ENCODE results near the gene NOLC1. TPM values are rescaled to one million over a fixed set of nuclear protein-coding genes. Genes with fewer than 3 reads are reported as not detected.

The NOLC1 gene
- total and polyA plus RNA-seq, 2 of the 13 experiments (the other 11 are each of a cell fraction or from before 2014, with no cell fraction given) = 50.6 to 81.0 TPM

- no TSS peak for BruUV-seq (replicated peaks)
- Histone ChIP-seq H3K4me1 (ENCODE audit: insufficient read depth, low read length) (0 out of 2 replicates have a peak, but pooled peaks cover 4% of the 10 kb centered on the region), H4K20me1 (ENCODE audit: insufficient read depth, low read length) (no peaks in the 10 kb centered on the region), H3K4me3 (replicated peaks in 1 of 3; ENCODE audit: insufficient read depth in 1 of 3, low read depth in 2 of 3, low read length in 3 of 3) (no peak overlapping the region), H3K36me3 (replicated peaks in 1 of 2; ENCODE audit: control insufficient read depth in 1 of 2, insufficient read depth in 2 of 2, low read length in 2 of 2) (no peaks in the 10 kb centered on the region), H3K27me3 (ENCODE audit: control insufficient read depth in 1 of 2, insufficient read depth in 2 of 2, low read length in 2 of 2) (peaks cover 0 to 5% of the 10 kb centered on the region in 2 experiments; a peak in 2 of 5 replicates), H3K4me2 (ENCODE audit: low read depth, low read length) (no peak overlapping the region), H3K79me2 (ENCODE audit: insufficient read depth, low read length) (no peaks in the 10 kb centered on the region), H3K9ac (ENCODE audit: insufficient read depth, low read depth, low read length) (no peak overlapping the region), H3K9me3 (ENCODE audit: low read length) (peaks cover 9% of the 10 kb centered on the region), H2AFZ (ENCODE audit: low read length) (no peak overlapping the region), H3K27ac (ENCODE audit: extremely low read length, insufficient read depth, low read length) (no peak overlapping the region)
- intact Hi-C loops (cut with micrococcal nuclease; ENCODE audit: unreplicated experiment) = no loop called here
- ChIA-PET CTCF (ENCODE audit: low intra/inter-chr PET ratio, low total read pairs) (no interaction called here), POLR2A (no interaction called here)
- FAIRE-seq (no peak), ATAC-seq (no peak), DNase-seq (ENCODE audit: low spot score) (no peak)
- in situ Hi-C loops (cut with HindIII; ENCODE audit: extremely low pct_ligation_motif_present, low pct_unique_long_range_greater_than_20kb) = no loop called here
- 19% methylated on average over 2 of the region's 2 CpGs for WGBS (ENCODE audit: low lambda C conversion rate)
- TF ChIP-seq GZF1 (CRISPR knock-in tag; IDR thresholded peaks at IDR 0.05) (no peak), CCAR2 (optimal IDR thresholded peaks at IDR 0.05; ENCODE audit: low read depth, low read length) (no peak)
These were observed 44.7 kb downstream of the NOLC1 start for GRCh38 chr10:102196893-102197292.

- ChIA-PET POLR2A (no interaction called here), CTCF (ENCODE audit: low intra/inter-chr PET ratio, low total read pairs) (no interaction called here)
- H3K36me3 ChIP-seq (replicated peaks in 1 of 2; ENCODE audit: control insufficient read depth in 1 of 2, insufficient read depth in 2 of 2, low read length in 2 of 2) = no peaks in the 10 kb centered on the region
- TF ChIP-seq CEBPB (IDR thresholded peaks at IDR 0.05; ENCODE audit: borderline replicate concordance, low read depth, low read length) (peak; percentile 22; the same call in 1 of the 2 replicates), GMEB2 (CRISPR knock-in tag; IDR thresholded peaks at IDR 0.05; ENCODE audit: low read depth) (no peak), RORA (CRISPR knock-in tag; IDR thresholded peaks at IDR 0.05) (no peak), FOXA3 (CRISPR knock-in tag; IDR thresholded peaks at IDR 0.05) (peak; percentile 8; the same call in 1 of the 2 replicates)
- peaks cover 0 to 5% of the 10 kb centered on the region in 2 experiments; a peak in 2 of 5 replicates for H3K27me3 ChIP-seq (ENCODE audit: control insufficient read depth in 1 of 2, insufficient read depth in 2 of 2, low read length in 2 of 2)
- 0 out of 2 replicates have a peak, but pooled peaks cover 4% of the 10 kb centered on the region for H3K4me1 ChIP-seq (ENCODE audit: insufficient read depth, low read length)
- H3K4me3 ChIP-seq (replicated peaks in 1 of 3; ENCODE audit: insufficient read depth in 1 of 3, low read depth in 2 of 3, low read length in 3 of 3) = no peak overlapping the region
- no peak overlapping the region for H2AFZ ChIP-seq (ENCODE audit: low read length)
- H4K20me1 ChIP-seq (ENCODE audit: insufficient read depth, low read length) = no peaks in the 10 kb centered on the region
- no peak overlapping the region for H3K27ac ChIP-seq (ENCODE audit: extremely low read length, insufficient read depth, low read length)
- intact Hi-C loops (cut with micrococcal nuclease; ENCODE audit: unreplicated experiment) (no loop called here), in situ Hi-C loops (cut with HindIII; ENCODE audit: extremely low pct_ligation_motif_present, low pct_unique_long_range_greater_than_20kb) (no loop called here)
- no peaks in the 10 kb centered on the region for H3K79me2 ChIP-seq (ENCODE audit: insufficient read depth, low read length)
- BruUV-seq (replicated peaks) = no TSS peak
- ATAC-seq = no peak
- H3K9ac ChIP-seq (ENCODE audit: insufficient read depth, low read depth, low read length) = no peak overlapping the region
- H3K9me3 ChIP-seq (ENCODE audit: low read length) = no peaks in the 10 kb centered on the region; the same call in 1 of the 2 replicates
- WGBS (ENCODE audit: low lambda C conversion rate) = 3% methylated on average over 2 of the region's 2 CpGs
- no peak overlapping the region for H3K4me2 ChIP-seq (ENCODE audit: low read depth, low read length)
- FAIRE-seq = no peak
- DNase-seq (ENCODE audit: low spot score) = peak; percentile 20
These were observed 45.8 kb downstream of the NOLC1 start for GRCh38 chr10:102198027-102198426.

All from HepG2 (cell line).